ENCODE results near the gene SPINT3.
"Not testable (repeated sequence)": the region's sequence is repeated elsewhere in the genome, so short reads cannot be mapped to it uniquely, and the experiment has no call there.

The SPINT3 gene

GRCh38 chr20:45501600-45501999 lies 13.8 kb downstream of the SPINT3 start:
- no peak for DNase-seq

DNA sequence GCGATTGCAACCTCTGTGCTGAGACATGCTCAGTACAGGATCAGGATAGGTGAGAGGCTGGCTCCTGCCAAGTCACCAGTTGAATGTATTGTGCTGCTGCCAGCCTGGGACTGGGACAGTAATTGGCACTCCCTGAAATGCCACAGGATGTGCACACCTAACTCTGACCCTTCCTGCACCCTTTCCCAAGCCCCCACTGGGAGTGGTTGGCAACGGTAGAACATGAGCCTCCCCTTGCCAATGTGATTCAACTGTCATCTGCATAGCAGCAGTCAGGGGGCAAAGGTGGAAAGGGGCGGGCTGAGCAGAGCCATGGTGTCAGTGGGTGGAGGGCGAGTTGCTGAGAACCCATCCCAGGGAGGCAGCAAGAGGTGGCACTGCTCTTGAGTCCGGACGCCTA lies 15.4 kb downstream of the SPINT3 start:
- DNase-seq, result no peak

DNA sequence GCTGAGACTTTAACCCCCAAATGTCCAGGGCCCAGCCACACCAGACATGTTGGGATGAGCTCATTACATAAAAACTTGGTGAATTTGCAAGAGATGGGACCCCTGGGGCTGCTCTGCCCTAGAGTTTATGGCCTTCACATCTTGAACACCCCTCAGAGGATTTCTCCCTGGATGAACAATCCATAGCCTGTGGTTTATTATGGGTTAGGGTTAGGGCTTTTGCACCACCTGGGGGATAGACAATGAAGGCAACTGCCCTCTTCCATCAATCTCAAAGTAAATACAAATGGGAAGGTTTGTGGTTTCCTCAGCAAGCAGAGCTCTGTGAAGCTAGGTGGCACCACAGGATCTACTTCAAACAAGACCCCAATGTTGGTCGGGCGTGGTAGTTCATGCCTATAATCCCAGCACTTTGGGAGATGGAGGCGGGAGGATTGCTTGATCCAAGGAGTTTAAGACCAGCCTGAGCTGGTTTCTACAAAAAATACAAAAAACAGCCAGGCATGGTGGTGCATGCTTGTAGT lies 17.4 kb downstream of the SPINT3 start:
- DNase-seq, result no peak

DNA sequence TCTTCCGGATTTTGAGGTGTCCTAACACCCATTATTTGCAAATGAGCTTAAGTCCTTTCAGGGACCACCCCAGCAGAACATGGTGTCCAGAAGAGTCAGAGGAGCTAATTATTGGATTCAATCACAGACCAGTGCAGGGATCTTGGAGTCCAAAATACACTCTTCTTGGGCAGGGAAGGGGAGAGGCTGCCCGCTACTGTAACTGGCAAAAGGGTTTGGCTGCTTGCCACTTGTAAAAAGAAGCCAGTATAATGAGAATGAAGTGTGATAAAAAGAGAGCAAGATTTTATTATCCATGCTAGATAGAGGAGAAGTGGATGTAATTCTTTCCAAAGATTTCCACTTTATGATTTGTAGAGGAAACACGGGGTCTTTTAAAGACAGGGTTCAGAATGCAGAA lies 19.3 kb downstream of the SPINT3 start:
- DNase-seq, result no peak

GRCh38 chr20:45495501-45495941 lies 19.9 kb downstream of the SPINT3 start:
- no peak for DNase-seq

GRCh38 chr20:45489083-45489531 lies 26.3 kb downstream of the SPINT3 start:
- DNase-seq, result no peak

- no peak for DNase-seq
Observed at GRCh38 chr20:45487231-45487635, 28.2 kb downstream of the SPINT3 start.

- DNase-seq, result no peak
Observed at GRCh38 chr20:45485388-45485787, 30.0 kb downstream of the SPINT3 start.

DNA sequence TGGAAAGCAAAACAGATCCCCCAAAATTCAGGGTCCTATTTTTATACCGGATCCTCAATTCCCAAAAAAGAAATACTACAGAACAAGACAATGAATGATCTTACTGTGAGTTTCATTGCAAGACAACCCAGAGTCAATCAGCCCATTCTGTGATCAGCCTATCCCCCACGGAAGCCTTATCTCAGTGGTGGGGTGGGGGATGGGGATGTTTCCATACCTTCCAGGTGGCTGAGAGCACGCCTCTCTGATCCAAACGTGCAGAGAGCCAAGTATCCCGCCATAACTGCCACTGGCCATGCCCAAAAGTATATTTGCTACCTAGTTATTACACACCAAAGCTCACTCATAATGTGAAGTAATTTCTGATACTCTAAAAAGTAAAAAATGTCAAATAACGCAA lies 30.7 kb downstream of the SPINT3 start:
- no peak for DNase-seq

GRCh38 chr20:45479822-45480221 lies 35.6 kb downstream of the SPINT3 start:
- no peak for DNase-seq

GRCh38 chr20:45477530-45478148 lies 37.8 kb downstream of the SPINT3 start:
- DNase-seq, result not testable (repeated sequence)

DNA sequence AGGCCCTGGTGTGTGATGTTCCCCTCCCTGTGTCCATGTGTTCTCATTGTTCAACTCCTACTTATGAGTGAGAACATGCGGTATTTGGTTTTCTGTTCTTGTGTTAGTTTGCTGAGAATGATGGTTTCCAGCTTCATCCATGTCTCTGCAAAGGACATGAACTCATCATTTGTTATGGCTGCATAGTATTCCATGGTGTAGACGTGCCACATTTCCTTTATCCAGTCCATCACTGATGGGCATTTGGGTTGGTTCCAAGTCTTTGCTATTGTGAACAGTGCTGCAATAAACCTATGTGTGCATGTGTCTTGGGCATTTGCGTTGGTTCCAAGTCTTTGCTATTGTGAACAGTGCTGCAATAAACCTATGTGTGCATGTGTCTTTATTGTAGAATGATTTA lies 43.1 kb downstream of the SPINT3 start:
- not testable (repeated sequence) for DNase-seq

GRCh38 chr20:45470937-45471336 lies 44.5 kb downstream of the SPINT3 start:
- peak; percentile 31 for DNase-seq

DNA sequence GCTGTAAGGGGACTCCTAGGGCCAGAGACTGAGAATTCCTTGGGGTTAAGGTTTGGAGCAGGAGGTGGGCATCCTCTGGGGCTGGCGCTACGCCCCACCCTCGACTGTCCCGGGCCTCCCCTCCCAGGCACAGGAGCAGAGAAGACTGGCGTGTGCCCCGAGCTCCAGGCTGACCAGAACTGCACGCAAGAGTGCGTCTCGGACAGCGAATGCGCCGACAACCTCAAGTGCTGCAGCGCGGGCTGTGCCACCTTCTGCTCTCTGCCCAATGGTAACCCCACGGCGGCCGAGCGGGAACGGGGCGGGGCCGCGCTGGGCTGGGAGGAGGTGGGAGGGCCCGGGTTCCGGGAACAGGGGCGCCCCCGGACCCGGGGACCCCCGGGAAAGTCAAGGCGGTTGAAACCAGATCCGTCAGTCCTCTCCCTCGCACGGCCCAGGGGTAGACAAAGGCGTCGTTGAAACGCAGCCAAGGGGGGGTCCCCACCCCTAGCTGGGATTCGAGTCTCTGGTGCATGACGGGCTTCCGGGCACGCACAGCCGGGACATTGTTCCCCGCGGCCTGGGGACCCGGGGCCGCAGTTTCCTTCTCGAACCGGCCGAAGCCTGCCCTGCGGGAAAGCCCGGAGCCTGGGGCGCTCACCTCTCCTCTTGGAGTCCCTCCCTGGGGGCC lies 45.0 kb downstream of the SPINT3 start:
- peak; percentile 57 for DNase-seq

- DNase-seq, result no peak
Observed at GRCh38 chr20:45469336-45470261, 45.8 kb downstream of the SPINT3 start, which contains the start of gene WFDC2. TSS of gene WFDC2 (plus strand) at chr20:45469753. CDS start at chr20:45469782, 29 bp downstream.

DNA sequence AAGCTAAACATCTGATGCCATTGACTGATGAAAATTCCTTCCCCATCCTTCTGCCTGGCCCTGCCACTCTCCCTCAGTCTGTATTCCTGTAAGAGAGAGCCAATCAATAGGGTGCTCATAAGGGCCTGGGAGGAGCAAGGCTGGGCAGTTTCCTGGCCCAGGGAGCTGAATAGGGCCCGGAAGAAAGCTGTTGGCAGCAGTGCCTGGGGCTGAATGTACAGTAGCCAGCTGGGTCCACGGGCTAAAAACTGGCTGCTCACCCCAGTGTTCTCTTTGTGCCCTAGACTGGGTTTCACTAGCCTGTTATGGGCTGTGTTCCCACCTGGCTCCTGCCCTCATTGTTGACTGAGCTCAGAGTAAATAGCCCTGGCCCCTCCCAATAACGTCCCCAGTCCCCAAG lies 47.6 kb downstream of the SPINT3 start:
- no peak for DNase-seq

- no peak for DNase-seq
Observed at GRCh38 chr20:45467172-45467571, 48.2 kb downstream of the SPINT3 start.

DNA sequence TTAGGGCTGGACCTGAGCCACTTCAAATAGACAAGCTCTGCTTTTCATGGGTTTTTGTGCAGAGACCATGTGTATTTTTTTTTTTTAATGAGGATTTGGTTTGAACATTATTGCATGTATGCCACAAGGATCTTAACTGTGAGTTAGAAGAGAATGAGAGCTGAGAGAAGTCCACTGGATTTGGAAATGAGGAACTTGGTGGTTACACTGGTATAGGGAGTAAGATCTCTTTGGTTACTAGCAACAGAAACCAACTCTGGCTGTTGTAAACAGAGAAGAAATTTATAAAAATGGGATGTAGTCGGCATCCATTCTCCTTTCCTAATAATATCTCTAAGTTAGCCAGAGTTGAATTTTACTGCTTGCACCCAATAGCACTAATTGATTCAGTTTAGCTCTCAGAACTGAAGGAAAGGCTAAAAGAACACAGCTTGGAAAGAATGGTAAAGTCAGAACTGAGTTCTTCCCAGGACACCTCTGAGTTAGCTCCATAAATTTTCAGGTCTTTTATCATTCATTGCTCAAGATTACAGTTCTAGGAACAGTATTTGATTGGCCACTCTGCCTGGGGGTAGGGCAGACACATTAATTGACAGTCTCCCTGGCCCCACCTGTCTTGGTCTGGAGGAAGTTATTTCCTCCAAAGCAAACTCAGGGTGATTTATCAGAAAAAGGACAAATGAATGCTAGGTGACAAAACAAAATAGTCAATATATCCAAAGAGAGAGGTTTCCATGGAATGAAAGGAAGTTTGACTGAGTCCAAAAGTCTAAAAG lies 49.7 kb downstream of the SPINT3 start:
- no peak for DNase-seq

DNA sequence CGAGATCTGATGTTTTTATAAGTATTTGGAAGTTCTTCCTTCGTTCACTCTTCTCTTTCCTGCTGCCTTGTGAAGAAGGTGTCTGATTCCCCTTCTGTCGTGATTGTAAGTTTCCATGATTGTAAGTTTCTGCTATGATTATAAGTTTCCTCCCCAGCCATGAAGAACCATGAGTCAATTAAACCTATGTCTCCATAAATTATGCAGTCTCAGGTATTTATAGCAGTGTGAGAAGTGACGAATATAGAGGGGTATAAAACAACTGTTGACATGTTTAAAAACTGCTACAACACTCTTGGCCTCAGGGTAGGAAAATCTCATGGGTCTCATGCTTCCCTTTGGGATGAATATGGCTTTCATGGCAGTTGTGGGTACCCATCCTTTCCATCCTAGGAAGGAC lies 51.7 kb downstream of the SPINT3 start:
- DNase-seq, result no peak

DNA sequence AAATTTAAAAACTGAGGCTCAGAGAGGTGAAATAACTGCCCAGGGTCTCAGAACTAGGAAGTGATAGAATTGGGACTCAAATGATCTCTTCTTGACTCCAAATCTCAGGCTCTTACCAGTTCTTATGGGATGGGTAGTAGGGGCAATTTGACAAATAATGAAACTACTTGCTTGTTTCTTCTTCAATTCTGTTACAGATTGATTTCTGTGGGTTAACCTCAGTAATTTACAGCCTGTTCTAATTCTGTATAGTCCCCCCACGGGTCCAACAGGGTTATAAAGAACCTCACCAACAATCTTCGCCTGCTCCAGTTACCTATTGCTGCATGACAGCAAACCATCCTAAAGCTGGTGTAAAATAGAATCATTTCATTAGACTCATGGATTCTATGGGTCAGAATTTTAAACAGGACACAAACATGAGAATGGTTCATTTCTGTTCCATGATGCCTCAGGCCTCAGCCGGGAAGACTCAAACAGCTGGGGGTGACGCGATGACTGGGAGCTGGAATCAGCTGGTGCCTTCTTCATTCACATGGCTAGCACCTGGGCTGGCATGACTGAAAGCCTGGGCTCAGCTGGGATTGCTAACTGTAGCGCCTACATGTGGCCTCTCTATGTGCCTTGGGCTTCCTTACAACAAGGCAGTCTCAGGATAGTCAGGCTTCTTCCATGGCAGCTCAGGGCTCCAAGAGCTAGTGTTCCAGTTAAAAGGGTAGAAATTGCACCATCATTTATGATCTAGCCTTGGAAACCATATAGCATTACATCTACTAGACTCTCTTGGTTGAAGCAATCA lies 52.5 kb downstream of the SPINT3 start:
- no peak for DNase-seq

Data from stimulated activated CD8-positive, alpha-beta memory T cell treated with anti-CD3 and anti-CD28 coated beads, Interleukin-4, amount 100 ng/mL, for 48 hours (primary cell).